ENCODE measurements around the gene FBXO8. TPM values are rescaled to one million over a fixed set of nuclear protein-coding genes. Genes with fewer than 3 reads are reported as not detected.

FBXO8 gene
- polyA plus RNA-seq, 1 of the 3 experiments (the other 2 are of a cell fraction): 16.0 TPM

- ChIA-PET POLR2A (no interaction called here), CTCF (no interaction called here)
- no peak overlapping the region for H3K4me3 ChIP-seq (ENCODE audit: low read depth in 2 of 2, low read length in 1 of 2)
- H3K79me2 ChIP-seq (ENCODE audit: insufficient read depth): no peaks in the 10 kb centered on the region
- 9% methylated on average over 1 of the region's 1 CpG for WGBS (ENCODE audit: low lambda C conversion rate)
- H3K9me3 ChIP-seq: no peaks in the 10 kb centered on the region
- no peak overlapping the region for H3K9ac ChIP-seq
- peak overlapping the region in 1 of 2 experiments; percentile 76; a peak in 1 of 4 replicates for H3K27ac ChIP-seq (ENCODE audit: low read depth in 2 of 2, low read length in 1 of 2)
- H3K4me1 ChIP-seq (ENCODE audit: control insufficient read depth in 1 of 2, insufficient read depth in 2 of 2, low read depth in 1 of 2, low read length in 1 of 2): peaks cover 13 to 33% of the 10 kb centered on the region in 2 experiments; a peak in 3 of 4 replicates
- no peak for DNase-seq
- peaks cover 6% of the 10 kb centered on the region for H3F3A ChIP-seq (replicated peaks; ENCODE audit: insufficient read depth)
- no peak overlapping the region for H3K4me2 ChIP-seq
- no peaks in the 10 kb centered on the region for H3K9me2 ChIP-seq
- no peaks in the 10 kb centered on the region for H3K36me3 ChIP-seq (replicated peaks in 1 of 2; ENCODE audit: control insufficient read depth in 1 of 2, insufficient read depth in 2 of 2, low read length in 1 of 2)
- TF ChIP-seq FOXM1 (IDR thresholded peaks at IDR 0.05; ENCODE audit: low read depth) (no peak), GABPA (IDR thresholded peaks at IDR 0.05; ENCODE audit: low read depth) (no peak), SMC3 (IDR thresholded peaks at IDR 0.05; ENCODE audit: low read depth, low read length) (no peak), MEF2A (IDR thresholded peaks at IDR 0.05; ENCODE audit: borderline replicate concordance, low read depth) (no peak), TCF12 (IDR thresholded peaks at IDR 0.05) (peak; percentile 48), POLR2AphosphoS5 (IDR thresholded peaks at IDR 0.05; ENCODE audit: low read depth, low read length) (no peak), RCOR1 (IDR thresholded peaks at IDR 0.05; ENCODE audit: low read length) (no peak; the same call in 1 of the 2 replicates), RXRA (IDR thresholded peaks at IDR 0.05; ENCODE audit: borderline replicate concordance, low read depth) (no peak), TEAD4 (IDR thresholded peaks at IDR 0.05; ENCODE audit: borderline replicate concordance, insufficient read depth) (no peak), MXI1 (IDR thresholded peaks at IDR 0.05; ENCODE audit: low read depth, low read length) (no peak), NRF1 (IDR thresholded peaks at IDR 0.05; ENCODE audit: low read depth, low read length) (no peak), FOXJ3 (CRISPR knock-in tag; IDR thresholded peaks at IDR 0.05) (no peak), CTCF (IDR thresholded peaks at IDR 0.05) (no peak), PBX3 (IDR thresholded peaks at IDR 0.05) (0 out of 2 replicates have a peak, but pooled peaks have one; percentile 7)
- H4K20me1 ChIP-seq (ENCODE audit: insufficient read depth): no peaks in the 10 kb centered on the region
- H3K27me3 ChIP-seq (ENCODE audit: insufficient read depth): no peaks in the 10 kb centered on the region
- no peak overlapping the region for H2AFZ ChIP-seq (ENCODE audit: low read depth)
Measured at GRCh38 chr4:174209341-174209740, 74.1 kb downstream of the FBXO8 start.

- no peak overlapping the region for H2AFZ ChIP-seq (ENCODE audit: low read depth)
- no peaks in the 10 kb centered on the region for H3K9me3 ChIP-seq
- CTCF ChIA-PET: no interaction called here
- H3K36me3 ChIP-seq (replicated peaks in 1 of 2; ENCODE audit: control insufficient read depth in 1 of 2, insufficient read depth in 2 of 2, low read length in 1 of 2): no peaks in the 10 kb centered on the region
- peaks cover 28 to 38% of the 10 kb centered on the region in 2 experiments; a peak in 3 of 4 replicates for H3K4me1 ChIP-seq (ENCODE audit: control insufficient read depth in 1 of 2, insufficient read depth in 2 of 2, low read depth in 1 of 2, low read length in 1 of 2)
- no peak overlapping the region for H3K4me2 ChIP-seq
- no peak for TF ChIP-seq ZBTB33 (IDR thresholded peaks at IDR 0.05; ENCODE audit: borderline replicate concordance, low read depth)
- TF ChIP-seq TCF12 (IDR thresholded peaks at IDR 0.05): peak; percentile 74
- TF ChIP-seq POLR2AphosphoS5 (IDR thresholded peaks at IDR 0.05; ENCODE audit: low read depth, low read length): peak; percentile 44; the same call in 1 of the 2 replicates
- no peak for TF ChIP-seq JUND (IDR thresholded peaks at IDR 0.05)
- TF ChIP-seq GATA2 (CRISPR knock-in tag; IDR thresholded peaks at IDR 0.05): peak; percentile 84
- TF ChIP-seq MXI1 (IDR thresholded peaks at IDR 0.05; ENCODE audit: low read depth, low read length): peak; percentile 27; the same call in 1 of the 2 replicates
- no peak for TF ChIP-seq FOXJ3 (CRISPR knock-in tag; IDR thresholded peaks at IDR 0.05)
- no peak for TF ChIP-seq NFIC (IDR thresholded peaks at IDR 0.05; ENCODE audit: borderline replicate concordance)
- peak in 1 of 2 experiments; percentile 88; a peak in 3 of 4 replicates for TF ChIP-seq EP300 (IDR thresholded peaks at IDR 0.05; ENCODE audit: borderline replicate concordance in 1 of 2, low read depth in 1 of 2, low read length in 1 of 2)
- 0 out of 2 replicates have a peak, but pooled peaks have one; percentile 17 for TF ChIP-seq PBX3 (IDR thresholded peaks at IDR 0.05)
- TF ChIP-seq RCOR1 (IDR thresholded peaks at IDR 0.05; ENCODE audit: low read length): peak; percentile 83; the same call in 1 of the 2 replicates
- no peak for TF ChIP-seq FOSL2 (IDR thresholded peaks at IDR 0.05; ENCODE audit: borderline replicate concordance, low read depth)
- peak; percentile 38 for TF ChIP-seq CHD2 (IDR thresholded peaks at IDR 0.05; ENCODE audit: low read length, partially characterized antibody)
- no peak overlapping the region for H3K4me3 ChIP-seq (ENCODE audit: low read depth in 2 of 2, low read length in 1 of 2)
- peaks cover 7% of the 10 kb centered on the region for H3F3A ChIP-seq (replicated peaks; ENCODE audit: insufficient read depth)
- WGBS (ENCODE audit: low lambda C conversion rate): 50% methylated on average over 3 of the region's 3 CpGs
- H4K20me1 ChIP-seq (ENCODE audit: insufficient read depth): no peaks in the 10 kb centered on the region
- peak overlapping the region in 1 of 2 experiments; percentile 82; a peak in 2 of 4 replicates for H3K27ac ChIP-seq (ENCODE audit: low read depth in 2 of 2, low read length in 1 of 2)
- no peaks in the 10 kb centered on the region for H3K9me2 ChIP-seq
- H3K27me3 ChIP-seq (ENCODE audit: insufficient read depth): no peaks in the 10 kb centered on the region
- no peaks in the 10 kb centered on the region for H3K79me2 ChIP-seq (ENCODE audit: insufficient read depth)
- DNase-seq: peak; percentile 40
- POLR2A ChIA-PET: interaction anchor here (1.0 kb wide), 1 partner anchor 10 kb away, joined by 3 read pairs; no protein-coding TSS in a partner anchor
- H3K9ac ChIP-seq: no peak overlapping the region
Measured at GRCh38 chr4:174207367-174207766, 76.1 kb downstream of the FBXO8 start.
